BJ (cell line): ENCODE measurements around the gene PLD4. TPM values are rescaled to one million over a fixed set of nuclear protein-coding genes. Genes with fewer than 3 reads are reported as not detected.
"Not testable (repeated sequence)": the region's sequence is repeated elsewhere in the genome, so short reads cannot be mapped to it uniquely, and the experiment has no call there.

Experiments
- CTCF ChIA-PET: fragments of 350-600 bp; formaldehyde crosslinking; extraction: SDS; loops from one replicate; lab custom pipeline; 2021; ENCODE audit warnings: antibody characterized with exemption, inconsistent platforms; lab: Yijun Ruan, JAX
- POLR2A ChIA-PET: fragments of 300-600 bp; sonication (Branson Sonifier 250); formaldehyde crosslinking; extraction: SDS; loops from one replicate; lab custom pipeline; 2021; ENCODE audit warnings: antibody characterized with exemption; lab: Charles Lee
- DNase-seq: peaks from one replicate; pipeline ENCODE4 v3.0.0-alpha.2; 2011; ENCODE audit warnings: low read depth
- H3K27me3 ChIP-seq: 2 replicates; pipeline ENCODE4 v1.6.0; 2011; ENCODE audit warnings: low read length; ENCODE audit not compliant: control insufficient read depth, insufficient read depth
- H3K36me3 ChIP-seq: 2 replicates; pipeline ENCODE4 v1.5.1; 2011; ENCODE audit warnings: low read length; ENCODE audit not compliant: control insufficient read depth, insufficient read depth
- H3K4me3 ChIP-seq: 2 replicates; pipeline ENCODE4 v1.5.1; 2011; ENCODE audit warnings: low read depth, mild to moderate bottlenecking, control low read depth, low read length
- polyA plus RNA-seq: library from polyadenylated mRNA; depleted of rRNA; stranded (reverse); fragments of >200 nt; gene quantifications from 2 replicates; pipeline ENCODE4 v1.2.3, GENCODE V29; 2011
- TF ChIP-seq, protein P1 (sequence below): IDR thresholded peaks from 2 replicates; pipeline ENCODE4 v1.5.1; 2011; ENCODE audit warnings: low read depth, mild to moderate bottlenecking, control low read depth, inconsistent platforms, low read length, moderate library complexity; ENCODE audit not compliant: insufficient read depth

The PLD4 gene
- polyA plus RNA-seq, 1 experiment, result 0.02 TPM

DNA sequence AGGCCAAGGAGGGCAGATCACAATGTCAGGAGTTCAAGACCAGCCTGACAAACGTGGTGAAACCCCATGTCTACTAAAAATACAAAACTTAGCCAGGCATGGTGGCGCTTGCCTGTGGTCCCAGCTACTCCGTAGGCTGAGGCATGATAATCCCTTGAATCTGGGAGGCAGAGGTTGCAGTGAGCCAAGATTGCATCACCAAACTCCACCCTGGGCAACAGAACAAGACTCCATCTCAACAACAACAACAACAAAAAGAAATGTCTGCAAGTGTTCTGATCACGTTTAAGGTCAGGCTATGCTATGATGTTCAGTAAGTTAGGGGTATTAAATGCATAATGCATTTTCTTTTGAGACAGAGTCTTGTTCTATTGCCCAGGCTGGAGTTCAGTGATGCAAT, 6.7 kb upstream of the PLD4 start:
- H3K4me3 ChIP-seq, result no peak overlapping the region
- no peak for DNase-seq
- POLR2A ChIA-PET, result no interaction called here

DNA sequence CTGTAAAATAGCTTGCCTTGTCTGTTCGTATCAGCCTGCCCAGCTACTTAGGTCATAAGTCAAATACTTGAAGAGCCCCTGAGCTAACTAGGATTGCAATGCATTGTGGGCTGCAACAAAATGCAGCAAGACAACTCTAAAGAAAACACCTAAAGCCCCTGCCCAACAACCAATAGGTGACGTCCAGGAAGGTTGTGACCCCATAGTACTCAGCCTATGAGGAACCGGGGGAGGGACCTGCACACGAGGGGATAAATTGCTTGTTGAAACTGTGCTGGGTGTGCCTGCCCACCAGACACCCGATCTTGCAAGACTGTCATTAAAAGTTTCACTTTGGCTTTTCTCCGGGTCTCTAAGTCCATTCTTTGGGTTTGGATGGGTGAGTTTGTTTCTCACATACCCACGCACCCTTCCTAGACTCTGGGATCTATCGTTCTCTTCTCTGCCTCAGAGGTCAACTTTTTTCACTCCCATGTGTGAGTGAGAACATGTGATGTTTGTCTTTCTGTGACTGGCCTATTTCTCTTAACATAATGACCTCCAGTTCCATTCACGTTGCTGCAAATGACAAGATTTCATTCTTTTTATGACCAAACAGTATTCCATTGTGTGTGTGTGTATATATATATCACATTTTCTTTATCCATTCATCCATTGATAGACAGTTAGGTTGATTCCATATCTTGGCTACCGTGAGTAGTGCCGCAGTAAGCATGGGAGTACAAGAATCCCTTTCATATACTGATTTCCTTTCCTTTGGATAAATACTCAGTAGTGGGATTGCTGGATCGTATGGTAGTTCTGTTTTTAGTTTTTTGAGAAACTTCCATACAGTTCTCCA, 5.3 kb upstream of the PLD4 start:
- H3K27me3 ChIP-seq, POLR2A ChIA-PET, H3K36me3 ChIP-seq, DNase-seq, H3K4me3 ChIP-seq, CTCF ChIA-PET: not testable (repeated sequence)

More for the DNA sequence above, 6.7 kb upstream of the PLD4 start:
- Histone ChIP-seq H3K36me3 (no peaks in the 10 kb centered on the region), H3K27me3 (0 out of 2 replicates have a peak, but pooled peaks cover 2% of the 10 kb centered on the region)
- TF ChIP-seq, protein P1, sequence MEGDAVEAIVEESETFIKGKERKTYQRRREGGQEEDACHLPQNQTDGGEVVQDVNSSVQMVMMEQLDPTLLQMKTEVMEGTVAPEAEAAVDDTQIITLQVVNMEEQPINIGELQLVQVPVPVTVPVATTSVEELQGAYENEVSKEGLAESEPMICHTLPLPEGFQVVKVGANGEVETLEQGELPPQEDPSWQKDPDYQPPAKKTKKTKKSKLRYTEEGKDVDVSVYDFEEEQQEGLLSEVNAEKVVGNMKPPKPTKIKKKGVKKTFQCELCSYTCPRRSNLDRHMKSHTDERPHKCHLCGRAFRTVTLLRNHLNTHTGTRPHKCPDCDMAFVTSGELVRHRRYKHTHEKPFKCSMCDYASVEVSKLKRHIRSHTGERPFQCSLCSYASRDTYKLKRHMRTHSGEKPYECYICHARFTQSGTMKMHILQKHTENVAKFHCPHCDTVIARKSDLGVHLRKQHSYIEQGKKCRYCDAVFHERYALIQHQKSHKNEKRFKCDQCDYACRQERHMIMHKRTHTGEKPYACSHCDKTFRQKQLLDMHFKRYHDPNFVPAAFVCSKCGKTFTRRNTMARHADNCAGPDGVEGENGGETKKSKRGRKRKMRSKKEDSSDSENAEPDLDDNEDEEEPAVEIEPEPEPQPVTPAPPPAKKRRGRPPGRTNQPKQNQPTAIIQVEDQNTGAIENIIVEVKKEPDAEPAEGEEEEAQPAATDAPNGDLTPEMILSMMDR, result no peak
- CTCF ChIA-PET, result interaction anchor here (1.1 kb wide), 1 partner anchor 128 kb away, joined by 3 read pairs; no protein-coding TSS in a partner anchor

DNA sequence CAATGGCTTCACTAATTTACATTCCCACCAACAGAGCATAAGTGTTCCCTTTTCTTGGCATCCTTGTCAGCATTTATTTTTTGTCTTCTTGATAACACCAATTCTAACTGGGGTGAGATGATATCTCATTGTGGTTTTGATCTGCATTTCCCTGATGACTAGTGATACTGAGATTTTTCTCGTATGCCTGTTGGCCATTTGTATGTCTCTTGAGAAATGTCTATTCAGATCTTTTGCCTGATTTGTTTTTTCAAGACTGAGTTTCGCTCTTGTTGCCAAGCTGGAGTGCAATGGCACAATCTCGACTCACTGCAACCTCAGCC, 4.7 kb upstream of the PLD4 start:
- Histone ChIP-seq H3K4me3 (no peak overlapping the region), H3K36me3 (no peaks in the 10 kb centered on the region), H3K27me3 (0 out of 2 replicates have a peak, but pooled peaks cover 2% of the 10 kb centered on the region)
- no peak for DNase-seq
- TF ChIP-seq, protein P1, result no peak
- ChIA-PET CTCF (no interaction called here), POLR2A (no interaction called here)

GRCh38 chr14:104923640-104924420, 849 bp upstream of the PLD4 start:
- CTCF ChIA-PET, result no interaction called here
- Histone ChIP-seq H3K27me3 (0 out of 2 replicates have a peak, but pooled peaks cover 2% of the 10 kb centered on the region), H3K36me3 (no peaks in the 10 kb centered on the region), H3K4me3 (no peak overlapping the region)
- TF ChIP-seq, protein P1, result no peak
- no peak for DNase-seq
- POLR2A ChIA-PET, result no interaction called here

- no peak overlapping the region for H3K4me3 ChIP-seq
- 0 out of 2 replicates have a peak, but pooled peaks cover 2% of the 10 kb centered on the region for H3K27me3 ChIP-seq
- TF ChIP-seq, protein P1, result no peak
- H3K36me3 ChIP-seq, result no peaks in the 10 kb centered on the region
- ChIA-PET CTCF (interaction anchor here (0.8 to 2.9 kb wide), 2 partner anchors 49 to 121 kb away, joined by 3 to 10 read pairs; no protein-coding TSS in a partner anchor), POLR2A (no interaction called here)
- no peak for DNase-seq
These were observed 655 bp downstream of the PLD4 start for GRCh38 chr14:104925214-104925854.
